OCI-LY3 (cell line): ENCODE measurements around the gene MAP4K5.

ENCODE experiments used
- H2AFZ ChIP-seq: fragments of 200-600, 300-600 bp; shearing (Covaris generic); 2 replicates; pipeline ENCODE4 v1.6.0; 2014; ENCODE audit warnings: antibody characterized with exemption, low read depth, low read length
- H3K27ac ChIP-seq: fragments of 200-600, 300-600 bp; sonication (generic); 2 replicates; pipeline ENCODE4 v1.5.1; 2014; ENCODE audit warnings: mild to moderate bottlenecking, low read length, moderate library complexity, mixed read lengths
- H3K27me3 ChIP-seq: fragments of 200-600, 300-600 bp; sonication (generic); 2 replicates; pipeline ENCODE4 v1.6.1; 2014; ENCODE audit warnings: low read depth, low read length, mixed read lengths
- H3K36me3 ChIP-seq: fragments of 200-600, 300-600 bp; sonication (generic); replicated peaks from 2 replicates; pipeline ENCODE3; 2014; ENCODE audit warnings: low read depth, low read length, mixed read lengths
- H3K4me1 ChIP-seq: fragments of 300-600, 200-600 bp; sonication (generic); 2 replicates; pipeline ENCODE4 v1.6.1; 2014; ENCODE audit warnings: low read length, mixed read lengths
- H3K4me2 ChIP-seq: fragments of 200-600, 300-600 bp; sonication (generic); 2 replicates; pipeline ENCODE4 v1.6.1; 2014; ENCODE audit warnings: low read length, mixed read lengths
- H3K4me3 ChIP-seq: fragments of 300-600, 200-600 bp; sonication (generic); 2 replicates; pipeline ENCODE4 v1.5.1; 2014; ENCODE audit warnings: antibody characterized with exemption, mild to moderate bottlenecking, low read length, moderate library complexity
- H3K79me2 ChIP-seq: fragments of 300-600, 200-600 bp; shearing (Covaris generic); 2 replicates; pipeline ENCODE4 v1.6.1; 2014; ENCODE audit warnings: mild to moderate bottlenecking, low read length, mixed read lengths
- H3K9ac ChIP-seq: fragments of 300-600, 200-600 bp; shearing (Covaris generic); 2 replicates; pipeline ENCODE4 v1.6.0; 2014; ENCODE audit warnings: mild to moderate bottlenecking, low read length, moderate library complexity
- H3K9me3 ChIP-seq: fragments of 200-600, 300-600 bp; shearing (Covaris generic); 2 replicates; pipeline ENCODE4 v1.6.1; 2014; ENCODE audit warnings: low read length, mixed read lengths; ENCODE audit not compliant: insufficient read depth
- H4K20me1 ChIP-seq: fragments of 200-600, 300-600 bp; sonication (generic); 2 replicates; pipeline ENCODE4 v1.6.1; 2016; ENCODE audit warnings: low read length, mixed read lengths; ENCODE audit not compliant: insufficient read depth
- CTCF ChIP-seq: fragments of 200-600, 300-600 bp; sonication (generic); IDR thresholded peaks from 2 replicates; pipeline ENCODE4 v1.5.1; 2014; ENCODE audit warnings: antibody characterized with exemption, low read length, low read depth
- EZH2phosphoT487 ChIP-seq: fragments of 200-600 bp; shearing (Covaris generic); IDR thresholded peaks from 2 replicates; pipeline ENCODE4 v1.6.1; 2018; ENCODE audit warnings: antibody characterized with exemption, mixed run types, low read depth

The MAP4K5 gene

GRCh38 chr14:50373959-50374358, 158.4 kb downstream of the MAP4K5 start:
- Histone ChIP-seq H3K4me2 (no peak overlapping the region), H4K20me1 (no peaks in the 10 kb centered on the region), H3K9me3 (no peaks in the 10 kb centered on the region), H3K9ac (no peak overlapping the region), H3K36me3 (no peaks in the 10 kb centered on the region), H3K27me3 (0 out of 2 replicates have a peak, but pooled peaks cover 6% of the 10 kb centered on the region), H3K4me1 (no peaks in the 10 kb centered on the region), H3K4me3 (no peak overlapping the region), H3K27ac (no peak overlapping the region), H2AFZ (no peak overlapping the region), H3K79me2 (no peaks in the 10 kb centered on the region)
- TF ChIP-seq EZH2phosphoT487: no peak
- TF ChIP-seq CTCF: no peak

- no peaks in the 10 kb centered on the region for H3K4me1 ChIP-seq
- H3K27me3 ChIP-seq: 0 out of 2 replicates have a peak, but pooled peaks cover 6% of the 10 kb centered on the region
- no peaks in the 10 kb centered on the region for H4K20me1 ChIP-seq
- no peak overlapping the region for H3K9ac ChIP-seq
- no peaks in the 10 kb centered on the region for H3K79me2 ChIP-seq
- no peaks in the 10 kb centered on the region for H3K36me3 ChIP-seq
- H3K9me3 ChIP-seq: no peaks in the 10 kb centered on the region
- no peak overlapping the region for H3K27ac ChIP-seq
- H3K4me3 ChIP-seq: no peak overlapping the region
- TF ChIP-seq CTCF (no peak), EZH2phosphoT487 (no peak)
- H2AFZ ChIP-seq: no peak overlapping the region
- no peak overlapping the region for H3K4me2 ChIP-seq
Observed at GRCh38 chr14:50371546-50371945, 160.8 kb downstream of the MAP4K5 start.
